HepG2 (cell line): Measurements from ENCODE around the gene SFXN1. TPM values are rescaled to one million over a fixed set of nuclear protein-coding genes. Genes with fewer than 3 reads are reported as not detected.

ENCODE experiments used
- ATAC-seq: fragments of 200-7000 bp; cut with Tn5 transposase; 3 replicates; pipeline ENCODE4 v1.9.1; 2020; ENCODE audit warnings: mild to moderate bottlenecking, moderate library complexity
- BruUV-seq: library from RNA; stranded (reverse); fragments of 400-500 nt; replicated peaks from 2 replicates; lab custom pipeline; 2021; lab: Mats Ljungman, UMichigan
- CTCF ChIA-PET: fragments of 300-600 bp; formaldehyde crosslinking; extraction: SDS; loops from one replicate; lab custom pipeline; 2021; ENCODE audit warnings: low total read pairs, inconsistent platforms, low intra/inter-chr PET ratio; lab: Yijun Ruan, JAX
- POLR2A ChIA-PET: fragments of 350-600 bp; sonication (Branson Sonifier 250); formaldehyde crosslinking; loops from one replicate; lab custom pipeline; 2020; ENCODE audit warnings: antibody characterized with exemption, inconsistent platforms; lab: Yijun Ruan, JAX
- DNase-seq: peaks from one replicate; pipeline ENCODE4 v3.0.0-alpha.2; 2015; ENCODE audit warnings: low spot score
- FAIRE-seq: peaks from 3 replicates; lab custom pipeline; 2011; peaks lifted over from hg19 to GRCh38; lab: Jason Lieb, UNC
- H2AFZ ChIP-seq: one replicate; pipeline ENCODE4 v1.6.1; 2011; ENCODE audit warnings: low read length, inconsistent platforms
- H3K27ac ChIP-seq: fragments of 300-600 bp; 3 replicates; pipeline ENCODE4 v1.8.0; 2011; ENCODE audit warnings: mixed run types, mild to moderate bottlenecking, mixed read lengths, low read length, inconsistent platforms; ENCODE audit not compliant: insufficient read depth; ENCODE audit errors: extremely low read length
- H3K27me3 ChIP-seq, 2 experiments: fragments of 200-600 bp in 1 of 2; 2 replicates in 1 of 2; 3 replicates in 1 of 2; pipeline versions ENCODE4 v1.6.0 to v1.8.0; 2011; ENCODE audit warnings: low read length in 2 of 2, mild to moderate bottlenecking in 2 of 2, moderate library complexity in 2 of 2, inconsistent platforms in 1 of 2; ENCODE audit not compliant: insufficient read depth in 2 of 2, control insufficient read depth in 1 of 2
- H3K36me3 ChIP-seq, 2 experiments: fragments of 200-600 bp in 1 of 2; replicated peaks in 1 of 2; 2 replicates in 1 of 2; 3 replicates in 1 of 2; pipeline versions ENCODE4 v1.5.1 to v1.8.0; 2011; ENCODE audit warnings: low read length in 2 of 2, inconsistent platforms in 1 of 2; ENCODE audit not compliant: insufficient read depth in 2 of 2, control insufficient read depth in 1 of 2
- H3K4me1 ChIP-seq: 2 replicates; pipeline ENCODE4 v1.5.1; 2012; ENCODE audit warnings: low read length, inconsistent platforms; ENCODE audit not compliant: insufficient read depth
- H3K4me2 ChIP-seq: 2 replicates; pipeline ENCODE4 v1.6.0; 2011; ENCODE audit warnings: low read depth, low read length, inconsistent platforms
- H3K4me3 ChIP-seq, 3 experiments: fragments of 200-600 bp in 1 of 3; sonication (generic), shearing (Covaris generic) in 1 of 3; replicated peaks in 1 of 3; 2 replicates each; pipeline ENCODE4 v1.5.1; 2011 to 2016; ENCODE audit warnings: low read length in 3 of 3, inconsistent platforms in 2 of 3, low read depth in 2 of 3, mild to moderate bottlenecking in 2 of 3, control low read depth in 1 of 3, mixed read lengths in 1 of 3; ENCODE audit not compliant: insufficient read depth in 1 of 3
- H3K79me2 ChIP-seq: one replicate; pipeline ENCODE4 v1.6.1; 2011; ENCODE audit warnings: low read length, inconsistent platforms; ENCODE audit not compliant: insufficient read depth
- H3K9ac ChIP-seq: 2 replicates; pipeline ENCODE4 v1.6.0; 2011; ENCODE audit warnings: mild to moderate bottlenecking, low read depth, low read length, inconsistent platforms; ENCODE audit not compliant: insufficient read depth
- H3K9me3 ChIP-seq: 2 replicates; pipeline ENCODE4 v1.5.1; 2012; ENCODE audit warnings: mild to moderate bottlenecking, low read length
- H4K20me1 ChIP-seq: 2 replicates; pipeline ENCODE4 v1.6.0; 2011; ENCODE audit warnings: inconsistent platforms, mild to moderate bottlenecking, low read length, moderate library complexity; ENCODE audit not compliant: insufficient read depth
- CAMTA2 ChIP-seq: sonication (generic); formaldehyde crosslinking; IDR thresholded peaks from 2 replicates; pipeline ENCODE4 v1.4.0; 2020; ENCODE audit warnings: mild to moderate bottlenecking, missing genetic modification reagents, borderline replicate concordance
- FOXJ3 ChIP-seq: sonication (generic); formaldehyde crosslinking; IDR thresholded peaks from 2 replicates; pipeline ENCODE4 v1.4.0; 2020; ENCODE audit warnings: missing genetic modification reagents, mild to moderate bottlenecking, borderline replicate concordance
- HNF4G ChIP-seq, 2 experiments: sonication (generic) in 1 of 2; formaldehyde crosslinking in 1 of 2; IDR thresholded peaks; 2 replicates each; pipeline versions ENCODE4 v1.4.0 to v1.6.1; 2011 to 2020; ENCODE audit warnings: borderline replicate concordance in 2 of 2, low read depth in 2 of 2, mild to moderate bottlenecking in 2 of 2, low read length in 1 of 2, missing genetic modification reagents in 1 of 2, moderate library complexity in 1 of 2
- JUND ChIP-seq: sonication (generic); formaldehyde crosslinking; IDR thresholded peaks from 2 replicates; pipeline ENCODE4 v1.8.0; 2022; ENCODE audit warnings: mild to moderate bottlenecking, missing genetic modification reagents
- MAZ ChIP-seq, 2 experiments: sonication (generic) in 1 of 2; formaldehyde crosslinking in 1 of 2; IDR thresholded peaks; 2 replicates each; pipeline versions ENCODE4 v1.5.0 to v1.6.1; 2012 to 2020; ENCODE audit warnings: low read depth in 2 of 2, mild to moderate bottlenecking in 2 of 2, borderline replicate concordance in 1 of 2, improper control_type of control experiment in 1 of 2, low read length in 1 of 2, missing genetic modification reagents in 1 of 2, moderate library complexity in 1 of 2
- PATZ1 ChIP-seq: sonication (generic); formaldehyde crosslinking; IDR thresholded peaks from 2 replicates; pipeline ENCODE4 v1.4.0; 2020; ENCODE audit warnings: missing genetic modification reagents
- RCOR2 ChIP-seq: IDR thresholded peaks from 2 replicates; pipeline ENCODE4 v1.6.1; 2016; ENCODE audit warnings: missing biosample characterization, missing genetic modification reagents
- SP2 ChIP-seq: sonication (generic); formaldehyde crosslinking; IDR thresholded peaks from 2 replicates; pipeline ENCODE4 v1.5.1; 2020; ENCODE audit warnings: mild to moderate bottlenecking, missing genetic modification reagents
- ZNF121 ChIP-seq: sonication (generic); formaldehyde crosslinking; IDR thresholded peaks from 2 replicates; pipeline ENCODE4 v1.5.0; 2020; ENCODE audit warnings: mild to moderate bottlenecking, missing genetic modification reagents
- ZNF550 ChIP-seq: sonication (generic); formaldehyde crosslinking; IDR thresholded peaks from 2 replicates; pipeline ENCODE4 v1.4.0; 2020; ENCODE audit warnings: mild to moderate bottlenecking, missing genetic modification reagents, borderline replicate concordance
- ZNF800 ChIP-seq: sonication (generic); formaldehyde crosslinking; IDR thresholded peaks from 2 replicates; pipeline ENCODE4 v1.4.0; 2020; ENCODE audit warnings: missing genetic modification reagents
- WGBS: methylation state at CpG from one replicate; pipeline ENCODE4 v1.1.6; 2017; ENCODE audit warnings: low lambda C conversion rate; 5-methylcytosine and 5-hydroxymethylcytosine counted together
- in situ Hi-C: cut with HindIII; loops from 2 replicates; pipeline ENCODE4 v1.10.0; 2017; ENCODE audit warnings: low pct_unique_long_range_greater_than_20kb; ENCODE audit not compliant: extremely low pct_ligation_motif_present
- intact Hi-C: fragments of 100-400 bp; cut with micrococcal nuclease; formaldehyde crosslinking; loops from one replicate; pipeline ENCODE4 v1.10.0; 2022; ENCODE audit not compliant: unreplicated experiment
- polyA plus RNA-seq, 8 experiments: library from polyadenylated mRNA; depleted of rRNA in 3 of 8; stranded (reverse) in 7 of 8; unstranded in 1 of 8; fragments of >200 nt; fragmentation: Illumina TruSeq in 4 of 8; extraction: Trizol in 4 of 8; gene quantifications; 2 replicates each; pipeline versions ENCODE4 v1.2.1 to v1.2.3, GENCODE V29; 2011 to 2016; ENCODE audit warnings: low read depth in 4 of 8, missing spikeins in 1 of 8, mixed read lengths in 1 of 8; ENCODE audit not compliant: insufficient read depth in 1 of 8
- total RNA-seq, 5 experiments: library from RNA; depleted of rRNA; stranded (reverse); fragments of >200 nt; fragmentation: Illumina TruSeq; extraction: Trizol; gene quantifications; 2 replicates each; pipeline ENCODE4 v1.2.3, GENCODE V29; 2016; ENCODE audit warnings: low read depth in 1 of 5
- TF ChIP-seq, protein P1 (sequence below): fragments of 450-650 bp; IDR thresholded peaks from 2 replicates; pipeline ENCODE4 v1.6.1; 2017; ENCODE audit warnings: mild to moderate bottlenecking
- TF ChIP-seq, protein P2 (sequence below): IDR thresholded peaks from 2 replicates; pipeline ENCODE4 v1.6.1; 2012; ENCODE audit warnings: low read length, improper control_type of control experiment

The SFXN1 gene
- total and polyA plus RNA-seq, 2 of the 13 experiments (the other 11 are each of a cell fraction or from before 2014, with no cell fraction given) = 122 to 135 TPM

- Histone ChIP-seq H3K4me2 (no peak overlapping the region), H3K9me3 (no peaks in the 10 kb centered on the region), H3K4me1 (no peaks in the 10 kb centered on the region), H3K27ac (no peak overlapping the region), H2AFZ (no peak overlapping the region), H3K27me3 (peaks cover 0 to 26% of the 10 kb centered on the region in 2 experiments; a peak in 3 of 5 replicates), H3K9ac (no peak overlapping the region), H3K79me2 (no peaks in the 10 kb centered on the region), H4K20me1 (no peaks in the 10 kb centered on the region), H3K36me3 (no peaks in the 10 kb centered on the region), H3K4me3 (no peak overlapping the region)
- intact Hi-C loops = no loop called here
- no peak for FAIRE-seq
- WGBS = 29% methylated on average over 5 of the region's 5 CpGs
- ChIA-PET CTCF (no interaction called here), POLR2A (no interaction called here)
- ATAC-seq = no peak
- in situ Hi-C loops = loop anchor here (25.0 kb wide), 1 partner anchor 343 kb away; no protein-coding TSS in a partner anchor
- BruUV-seq = no TSS peak
- no peak for DNase-seq
- no peak for TF ChIP-seq RCOR2 (CRISPR knock-in tag)
- no peak for TF ChIP-seq PATZ1 (CRISPR knock-in tag)
- no peak for TF ChIP-seq ZNF800
- TF ChIP-seq ZNF550 (CRISPR knock-in tag) = no peak
- TF ChIP-seq ZNF121 (CRISPR knock-in tag) = no peak
- no peak for TF ChIP-seq HNF4G (IDR thresholded peaks at IDR 0.05; ENCODE audit: borderline replicate concordance, low read depth, low read length)
- no peak for TF ChIP-seq HNF4G (CRISPR knock-in tag; IDR thresholded peaks at IDR 0.05; ENCODE audit: borderline replicate concordance, low read depth)
- no peak for TF ChIP-seq CAMTA2 (CRISPR knock-in tag)
- no peak for TF ChIP-seq JUND (CRISPR knock-in tag)
- TF ChIP-seq, protein P1, sequence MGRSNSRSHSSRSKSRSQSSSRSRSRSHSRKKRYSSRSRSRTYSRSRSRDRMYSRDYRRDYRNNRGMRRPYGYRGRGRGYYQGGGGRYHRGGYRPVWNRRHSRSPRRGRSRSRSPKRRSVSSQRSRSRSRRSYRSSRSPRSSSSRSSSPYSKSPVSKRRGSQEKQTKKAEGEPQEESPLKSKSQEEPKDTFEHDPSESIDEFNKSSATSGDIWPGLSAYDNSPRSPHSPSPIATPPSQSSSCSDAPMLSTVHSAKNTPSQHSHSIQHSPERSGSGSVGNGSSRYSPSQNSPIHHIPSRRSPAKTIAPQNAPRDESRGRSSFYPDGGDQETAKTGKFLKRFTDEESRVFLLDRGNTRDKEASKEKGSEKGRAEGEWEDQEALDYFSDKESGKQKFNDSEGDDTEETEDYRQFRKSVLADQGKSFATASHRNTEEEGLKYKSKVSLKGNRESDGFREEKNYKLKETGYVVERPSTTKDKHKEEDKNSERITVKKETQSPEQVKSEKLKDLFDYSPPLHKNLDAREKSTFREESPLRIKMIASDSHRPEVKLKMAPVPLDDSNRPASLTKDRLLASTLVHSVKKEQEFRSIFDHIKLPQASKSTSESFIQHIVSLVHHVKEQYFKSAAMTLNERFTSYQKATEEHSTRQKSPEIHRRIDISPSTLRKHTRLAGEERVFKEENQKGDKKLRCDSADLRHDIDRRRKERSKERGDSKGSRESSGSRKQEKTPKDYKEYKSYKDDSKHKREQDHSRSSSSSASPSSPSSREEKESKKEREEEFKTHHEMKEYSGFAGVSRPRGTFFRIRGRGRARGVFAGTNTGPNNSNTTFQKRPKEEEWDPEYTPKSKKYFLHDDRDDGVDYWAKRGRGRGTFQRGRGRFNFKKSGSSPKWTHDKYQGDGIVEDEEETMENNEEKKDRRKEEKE = no peak
- TF ChIP-seq, protein P2, sequence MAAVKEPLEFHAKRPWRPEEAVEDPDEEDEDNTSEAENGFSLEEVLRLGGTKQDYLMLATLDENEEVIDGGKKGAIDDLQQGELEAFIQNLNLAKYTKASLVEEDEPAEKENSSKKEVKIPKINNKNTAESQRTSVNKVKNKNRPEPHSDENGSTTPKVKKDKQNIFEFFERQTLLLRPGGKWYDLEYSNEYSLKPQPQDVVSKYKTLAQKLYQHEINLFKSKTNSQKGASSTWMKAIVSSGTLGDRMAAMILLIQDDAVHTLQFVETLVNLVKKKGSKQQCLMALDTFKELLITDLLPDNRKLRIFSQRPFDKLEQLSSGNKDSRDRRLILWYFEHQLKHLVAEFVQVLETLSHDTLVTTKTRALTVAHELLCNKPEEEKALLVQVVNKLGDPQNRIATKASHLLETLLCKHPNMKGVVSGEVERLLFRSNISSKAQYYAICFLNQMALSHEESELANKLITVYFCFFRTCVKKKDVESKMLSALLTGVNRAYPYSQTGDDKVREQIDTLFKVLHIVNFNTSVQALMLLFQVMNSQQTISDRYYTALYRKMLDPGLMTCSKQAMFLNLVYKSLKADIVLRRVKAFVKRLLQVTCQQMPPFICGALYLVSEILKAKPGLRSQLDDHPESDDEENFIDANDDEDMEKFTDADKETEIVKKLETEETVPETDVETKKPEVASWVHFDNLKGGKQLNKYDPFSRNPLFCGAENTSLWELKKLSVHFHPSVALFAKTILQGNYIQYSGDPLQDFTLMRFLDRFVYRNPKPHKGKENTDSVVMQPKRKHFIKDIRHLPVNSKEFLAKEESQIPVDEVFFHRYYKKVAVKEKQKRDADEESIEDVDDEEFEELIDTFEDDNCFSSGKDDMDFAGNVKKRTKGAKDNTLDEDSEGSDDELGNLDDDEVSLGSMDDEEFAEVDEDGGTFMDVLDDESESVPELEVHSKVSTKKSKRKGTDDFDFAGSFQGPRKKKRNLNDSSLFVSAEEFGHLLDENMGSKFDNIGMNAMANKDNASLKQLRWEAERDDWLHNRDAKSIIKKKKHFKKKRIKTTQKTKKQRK = no peak
- no peak for TF ChIP-seq MAZ (IDR thresholded peaks at IDR 0.05; ENCODE audit: borderline replicate concordance, low read depth, low read length)
- TF ChIP-seq MAZ (CRISPR knock-in tag; IDR thresholded peaks at IDR 0.05; ENCODE audit: low read depth) = no peak
- TF ChIP-seq FOXJ3 (CRISPR knock-in tag) = no peak
- no peak for TF ChIP-seq SP2
These were observed 66.2 kb downstream of the SFXN1 start for GRCh38 chr5:175544586-175544985.
